ENCODE results near the gene GRAMD1B.

GRAMD1B gene

DNA sequence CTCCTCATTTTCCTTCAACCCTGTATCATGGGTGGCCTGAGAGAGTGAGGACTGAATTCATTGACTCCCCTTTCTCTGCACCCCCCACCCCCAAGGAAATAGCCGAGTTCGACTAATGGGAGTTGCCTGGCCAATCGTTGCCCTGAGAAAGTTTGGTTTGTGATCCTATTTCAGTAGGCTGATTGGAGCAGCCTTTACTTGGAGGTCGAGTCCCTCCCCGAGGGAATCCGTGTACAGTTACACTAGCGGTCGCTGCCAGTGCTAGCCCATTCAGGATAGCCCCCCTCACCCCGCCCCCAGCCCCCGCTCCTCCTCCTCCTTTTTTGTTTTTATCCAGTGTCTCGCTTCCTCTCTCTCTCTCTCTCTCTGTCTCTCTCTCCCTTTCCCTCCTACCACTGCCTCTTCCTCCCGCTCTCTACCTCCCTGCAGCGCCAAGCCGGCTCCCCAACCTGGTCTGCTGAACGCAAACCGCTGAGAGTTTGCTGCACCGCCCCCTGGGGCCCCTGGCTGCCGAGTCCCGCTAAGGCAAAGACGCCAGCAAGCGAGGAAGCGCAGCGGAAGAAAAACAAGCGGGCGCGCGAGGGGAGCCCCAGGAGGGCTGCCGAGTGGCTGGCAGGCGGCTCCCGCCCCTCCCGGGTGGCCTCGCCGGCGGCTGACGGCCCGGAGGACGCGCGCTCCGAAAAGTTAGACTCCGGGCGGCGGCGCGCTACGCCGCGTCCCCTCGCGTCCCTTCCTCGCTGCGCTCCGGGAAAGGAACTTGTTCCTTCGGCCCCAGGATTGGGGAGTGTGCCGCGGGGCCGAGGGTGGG, at the start of gene GRAMD1B:
Gene GRAMD1B, plus strand, starts transcription at position 357 of the 808 bp plus-strand sequence. CDS start 524 bp downstream, outside the sequence.
- DNase-seq (ENCODE audit: low spot score) = no peak

- no peak for DNase-seq (ENCODE audit: low spot score)
These were observed 48.9 kb upstream of the GRAMD1B start for GRCh38 chr11:123381149-123381548.

DNA sequence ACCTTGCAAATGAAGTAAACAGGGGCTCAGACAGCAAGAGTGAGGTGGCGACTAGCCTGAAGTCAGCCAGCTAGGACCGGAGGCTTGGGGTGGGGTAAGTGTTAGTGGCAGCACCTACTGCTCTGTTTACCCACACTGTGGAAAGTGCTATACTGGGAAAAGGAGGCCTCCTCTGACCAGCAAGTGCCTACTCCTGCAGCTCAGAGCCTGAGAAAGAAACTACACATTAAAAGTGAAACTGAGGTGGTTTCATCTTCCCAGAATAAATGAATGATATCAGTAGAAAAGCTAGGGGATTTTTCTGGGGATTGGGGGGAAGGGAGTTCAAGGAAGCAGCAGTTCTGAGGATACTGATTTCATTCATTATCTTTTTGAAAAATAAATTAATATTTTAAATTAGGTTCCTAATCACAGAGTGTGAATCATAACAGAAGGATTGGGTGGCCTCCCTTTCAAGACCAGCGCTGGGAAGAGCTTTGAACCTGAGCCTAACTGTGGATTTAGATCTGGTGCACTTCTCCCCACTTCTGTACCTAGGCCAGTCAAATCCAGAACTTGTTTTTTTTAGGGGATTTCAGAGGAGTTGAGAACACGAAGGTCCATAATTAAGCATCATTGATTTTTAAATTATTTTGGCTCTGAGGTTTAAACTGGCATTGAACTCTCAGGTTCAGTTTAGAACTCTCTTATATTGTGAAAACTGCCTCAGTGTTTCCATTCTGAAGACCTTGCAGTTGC, 48.1 kb upstream of the GRAMD1B start:
- DNase-seq (ENCODE audit: low spot score) = no peak

DNA sequence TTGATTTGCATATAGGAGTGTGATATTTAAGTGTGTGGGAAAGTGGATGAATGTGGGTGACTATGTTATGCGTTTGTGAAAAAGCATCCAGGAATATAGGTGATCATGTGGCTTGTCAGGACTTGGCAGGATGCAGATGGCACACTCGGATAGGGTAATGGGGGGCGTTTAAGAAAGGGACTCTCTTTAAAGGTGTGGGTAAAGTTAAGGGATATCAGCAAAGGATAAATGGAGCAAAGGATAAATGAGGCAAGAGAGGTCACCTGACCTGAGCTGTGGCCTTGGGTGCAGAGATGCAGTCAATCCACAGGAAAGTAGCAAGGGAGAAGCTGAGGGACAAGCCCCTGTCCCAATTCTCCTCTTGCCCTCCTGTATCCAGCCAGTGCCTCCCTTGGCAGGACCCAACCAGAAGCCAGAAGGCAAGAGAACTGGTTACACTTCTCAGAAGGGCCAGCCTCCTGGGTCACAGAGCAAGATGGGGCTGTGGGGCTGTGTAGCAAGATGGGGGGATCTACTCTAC, 47.5 kb upstream of the GRAMD1B start:
- DNase-seq (ENCODE audit: low spot score) = no peak

DNA sequence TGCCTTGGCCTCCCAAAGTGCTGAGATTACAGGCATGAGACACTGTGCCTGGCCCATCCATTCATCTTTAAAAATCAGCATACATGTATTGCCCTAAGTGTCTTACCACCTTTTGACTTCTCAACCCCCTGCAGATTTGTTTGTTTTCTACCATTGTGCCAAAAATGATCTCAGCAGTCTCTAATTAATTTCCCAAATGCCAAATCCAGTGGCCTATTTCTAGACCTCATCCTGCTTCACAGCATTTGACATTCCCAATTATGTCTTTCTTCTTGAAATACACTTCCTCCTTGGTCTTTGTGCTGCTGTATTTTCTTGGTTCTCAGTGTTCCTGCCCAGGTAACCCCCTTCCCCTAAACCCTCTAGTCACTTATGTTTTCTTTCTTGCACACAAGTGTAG, 46.0 kb upstream of the GRAMD1B start:
- DNase-seq (ENCODE audit: low spot score) = no peak

DNA sequence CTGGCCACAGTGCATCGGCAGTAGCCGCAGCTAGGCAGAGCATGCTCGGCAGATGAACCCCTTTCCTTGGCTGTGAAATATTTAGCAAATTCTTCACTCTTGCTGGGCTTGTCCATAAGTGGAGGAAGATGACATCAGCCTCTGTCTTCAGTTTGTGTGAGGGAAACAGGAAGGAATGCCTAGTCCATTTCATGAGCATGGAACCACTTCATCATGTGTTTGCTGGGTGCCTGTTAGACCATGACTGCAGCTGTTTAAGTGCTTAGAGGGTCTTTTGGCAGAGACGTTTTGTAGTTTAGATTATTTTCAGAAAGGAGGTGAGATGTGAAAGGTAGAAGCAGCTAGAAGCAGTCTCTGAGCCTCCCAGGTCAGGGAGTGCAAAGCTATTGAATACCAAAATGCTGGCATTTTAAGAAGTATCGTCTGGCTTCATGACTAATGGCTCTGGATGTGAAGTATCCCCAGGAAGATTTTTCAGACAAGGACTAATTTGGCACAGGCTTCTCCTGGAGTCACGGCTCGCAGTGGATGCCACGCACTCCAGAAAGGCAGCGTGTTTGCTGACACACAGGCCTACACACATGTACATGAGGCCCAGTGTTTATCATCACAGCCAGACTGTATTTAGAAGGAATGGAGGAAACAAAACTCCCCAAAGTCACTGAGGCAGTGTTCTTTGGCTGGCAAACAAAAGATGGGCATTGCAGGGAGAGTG, 43.1 kb upstream of the GRAMD1B start:
- DNase-seq (ENCODE audit: low spot score) = no peak

- DNase-seq (ENCODE audit: low spot score) = no peak
These were observed 41.4 kb upstream of the GRAMD1B start for GRCh38 chr11:123388640-123389039.

GRCh38 chr11:123390146-123390545, 39.9 kb upstream of the GRAMD1B start:
- DNase-seq (ENCODE audit: low spot score) = no peak

DNA sequence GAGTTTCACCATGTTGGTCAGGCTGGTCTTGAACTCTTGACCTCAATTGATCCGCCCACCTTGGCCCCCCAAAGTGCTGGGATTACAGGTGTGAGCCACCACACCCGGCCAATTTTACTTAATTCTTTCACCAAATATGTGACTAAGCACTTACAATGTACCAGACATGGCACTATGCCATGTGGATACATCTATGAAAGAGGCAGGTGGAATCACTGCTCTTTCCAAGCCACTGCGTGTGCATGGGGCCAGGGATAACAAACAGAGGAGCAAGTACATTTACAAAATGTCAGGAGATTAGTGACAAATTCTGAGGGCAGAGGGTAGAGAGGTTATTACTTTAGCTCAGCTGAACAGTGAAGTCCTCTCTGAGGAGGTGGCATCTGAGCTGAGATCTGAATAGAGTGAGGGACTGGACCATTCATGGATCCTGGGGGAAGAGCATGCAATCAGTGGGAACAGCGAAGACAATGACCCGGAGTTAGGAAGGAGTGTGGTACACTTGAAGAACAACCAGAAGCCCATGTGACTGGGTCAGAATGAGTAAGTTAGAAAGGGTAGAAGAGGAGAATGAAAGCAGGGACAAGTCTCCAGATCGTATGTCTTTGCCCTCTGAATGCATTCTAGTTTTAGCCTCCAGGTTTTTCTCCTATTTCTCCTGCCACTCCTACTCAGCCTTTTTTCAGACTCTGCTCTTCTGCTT, 38.3 kb upstream of the GRAMD1B start:
- no peak for DNase-seq (ENCODE audit: low spot score)

DNA sequence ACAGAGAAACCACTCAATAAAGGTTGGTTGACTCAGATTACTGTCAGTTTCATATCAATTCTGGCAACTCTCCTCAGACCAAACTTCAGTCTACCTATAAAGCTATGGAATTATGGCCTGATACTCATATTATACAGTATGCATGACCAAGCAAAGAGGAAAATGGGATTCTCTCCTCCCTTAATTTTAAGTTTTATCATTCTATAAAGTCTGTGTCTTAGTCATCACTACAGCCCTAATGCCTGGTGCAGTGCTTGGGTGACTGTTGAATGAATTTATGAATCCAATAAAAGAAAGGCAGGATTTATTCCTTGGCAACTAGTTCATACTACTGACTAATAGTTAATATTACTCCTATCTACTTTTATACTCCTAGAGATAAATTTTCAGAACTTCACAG, 37.6 kb upstream of the GRAMD1B start:
- no peak for DNase-seq (ENCODE audit: low spot score)

DNA sequence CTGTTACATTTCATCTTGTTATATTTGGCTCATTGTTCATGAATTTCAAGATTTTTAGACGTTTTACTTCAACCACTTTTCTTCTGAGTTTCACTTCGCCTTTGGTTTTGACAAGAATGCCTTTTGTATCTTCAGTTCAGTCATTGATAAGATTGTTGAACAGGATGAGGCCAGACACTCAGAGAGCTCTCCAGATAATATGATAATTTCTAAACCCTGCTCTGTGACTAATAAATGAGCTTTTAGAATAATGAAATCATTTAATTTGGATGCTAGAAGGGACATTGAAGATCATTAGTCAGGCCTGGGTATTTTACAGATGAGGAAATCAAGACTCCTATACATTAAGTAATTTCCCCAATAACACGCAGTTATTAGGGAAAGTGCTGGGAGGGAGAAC, 37.2 kb upstream of the GRAMD1B start:
- DNase-seq (ENCODE audit: low spot score) = no peak

DNA sequence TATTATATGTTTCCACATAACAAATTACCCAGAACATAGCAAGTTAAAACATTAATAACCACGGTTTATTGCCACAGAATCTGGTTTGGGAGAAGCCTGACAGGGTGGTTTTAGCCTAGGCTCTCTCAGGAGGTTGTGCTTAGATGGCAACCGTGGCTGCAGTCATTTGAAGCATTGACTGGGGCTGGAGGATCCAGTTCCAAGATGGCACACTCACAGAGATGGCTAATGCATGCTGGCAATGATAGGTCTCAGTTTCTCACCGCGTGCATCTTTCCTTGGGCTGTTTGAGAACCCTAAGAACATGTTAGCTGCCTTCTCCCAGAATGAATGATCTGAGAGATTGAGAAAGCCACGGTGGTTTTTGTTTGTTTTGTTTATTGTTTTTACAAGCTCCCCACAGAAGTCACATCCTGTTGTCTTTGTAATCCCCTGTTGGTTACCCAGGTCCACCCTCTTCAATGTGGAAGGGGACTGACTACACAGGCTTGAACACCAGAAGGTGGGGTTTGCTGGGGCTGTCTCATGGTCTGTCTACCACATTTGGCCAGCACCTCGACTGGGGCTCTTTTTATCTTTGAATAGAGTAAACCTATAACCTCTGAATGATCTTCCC, 36.6 kb upstream of the GRAMD1B start:
- no peak for DNase-seq (ENCODE audit: low spot score)

- no peak for DNase-seq (ENCODE audit: low spot score)
These were observed 25.4 kb upstream of the GRAMD1B start for GRCh38 chr11:123404676-123405075.

- no peak for DNase-seq (ENCODE audit: low spot score)
These were observed 24.9 kb upstream of the GRAMD1B start for GRCh38 chr11:123405123-123405592.

GRCh38 chr11:123406441-123407129, 23.5 kb upstream of the GRAMD1B start:
- no peak for DNase-seq (ENCODE audit: low spot score)

GRCh38 chr11:123407130-123407995, 22.7 kb upstream of the GRAMD1B start:
- peak; percentile 33 for DNase-seq (ENCODE audit: low spot score)

GRCh38 chr11:123407996-123408597, 22.0 kb upstream of the GRAMD1B start:
- DNase-seq (ENCODE audit: low spot score) = no peak

GRCh38 chr11:123408619-123409455, 21.2 kb upstream of the GRAMD1B start:
- no peak for DNase-seq (ENCODE audit: low spot score)
